ENCODE data around the gene ABCD3. TPM values are rescaled to one million over a fixed set of nuclear protein-coding genes. Genes with fewer than 3 reads are reported as not detected.
A peak's percentile ranks its signal among the peaks of the same experiment; 100 is the strongest.
"Not testable (repeated sequence)": the region's sequence is repeated elsewhere in the genome, so short reads cannot be mapped to it uniquely, and the experiment has no call there.

ABCD3 gene
- total and polyA plus RNA-seq, 2 experiments from 2014 or later, result 31.8 to 41.7 TPM

DNA sequence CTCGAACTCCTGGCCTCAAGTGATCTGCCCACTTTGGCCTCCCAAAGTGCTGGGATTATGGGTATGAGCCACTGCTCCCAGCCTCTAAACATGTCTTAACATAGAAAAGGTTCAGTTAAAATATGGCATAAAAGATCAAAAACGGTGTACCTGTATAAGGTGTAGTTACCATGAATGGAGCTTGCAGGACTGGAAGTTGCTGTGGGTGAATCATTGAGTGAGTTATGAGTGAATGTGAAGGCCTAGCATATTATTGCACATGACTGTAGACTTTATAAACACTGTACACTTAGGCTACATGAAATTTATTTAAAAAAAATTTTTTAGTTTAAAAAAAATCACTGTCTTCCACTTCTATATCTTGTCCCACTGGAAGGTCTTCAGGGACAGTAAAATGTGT is 15.7 kb downstream of the ABCD3 start:
- H4K20me1 ChIP-seq (ENCODE audit: insufficient read depth), result no peaks in the 10 kb centered on the region
- H3K4me2 ChIP-seq (ENCODE audit: unreplicated experiment), result no peak overlapping the region
- H3K4me3 ChIP-seq, result no peak overlapping the region
- H3K9me2 ChIP-seq (ENCODE audit: insufficient read depth), result no peaks in the 10 kb centered on the region
- H3K4me1 ChIP-seq (ENCODE audit: insufficient read depth), result no peaks in the 10 kb centered on the region
- TF ChIP-seq EZH2phosphoT487 (IDR thresholded peaks at IDR 0.05; ENCODE audit: insufficient read depth, low read depth) (no peak), EZH2 (IDR thresholded peaks at IDR 0.05; ENCODE audit: insufficient read depth, poor library complexity, severe bottlenecking) (no peak)
- H3K27me3 ChIP-seq (replicated peaks; ENCODE audit: insufficient read depth), result no peaks in the 10 kb centered on the region
- no peaks in the 10 kb centered on the region for H3F3A ChIP-seq (ENCODE audit: insufficient read depth)
- 93 to 95% methylated on average over 2 of the region's 2 CpGs for WGBS, 2 experiments (ENCODE audit: low coverage in 1 of 2, low lambda C conversion rate in 2 of 2, missing lambda C conversion rate in 2 of 2)
- no peak overlapping the region for H3K27ac ChIP-seq
- no peaks in the 10 kb centered on the region for H3K36me3 ChIP-seq (ENCODE audit: low read depth)
- H3K9ac ChIP-seq, result no peak overlapping the region
- in situ Hi-C loops (cut with MboI), result no loop called here
- H3K9me3 ChIP-seq (ENCODE audit: low read depth), result no peaks in the 10 kb centered on the region
- H2AFZ ChIP-seq, result no peak overlapping the region
- no peak for DNase-seq
- H3K79me2 ChIP-seq (ENCODE audit: insufficient read depth), result peaks cover 100% of the 10 kb centered on the region

DNA sequence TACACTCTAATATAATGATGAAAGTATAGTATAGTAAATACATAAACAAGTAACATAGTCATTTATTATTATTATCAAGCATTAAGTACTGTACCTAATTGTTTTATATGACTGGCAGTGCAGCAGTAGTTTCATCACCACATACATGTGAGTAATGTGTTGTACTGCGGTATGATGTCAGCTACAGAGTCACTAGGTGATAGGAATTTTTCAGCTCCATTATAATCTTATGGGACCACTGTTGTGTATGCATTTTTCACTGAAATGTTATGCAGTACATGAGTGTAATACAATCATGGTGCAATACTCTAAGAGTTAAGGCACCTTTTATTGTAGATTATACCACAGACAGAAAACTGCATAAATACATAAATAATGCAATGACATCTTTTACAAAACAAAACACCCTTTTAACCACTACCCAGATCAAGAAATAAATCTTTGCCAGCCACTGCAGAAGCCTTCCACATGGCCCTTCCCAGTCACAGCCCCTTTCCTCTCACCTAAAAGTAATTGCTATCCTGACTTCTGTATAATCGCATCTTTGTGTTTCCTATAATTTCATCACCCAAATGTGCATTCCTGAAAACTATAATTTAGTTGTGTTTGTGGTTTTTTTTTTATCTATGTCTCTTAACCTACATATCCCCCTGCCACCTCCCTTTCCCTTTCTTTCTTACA is 16.3 kb downstream of the ABCD3 start:
- H3K9me3 ChIP-seq (ENCODE audit: low read depth), result no peaks in the 10 kb centered on the region
- H3K79me2 ChIP-seq (ENCODE audit: insufficient read depth), result peaks cover 100% of the 10 kb centered on the region
- H3K4me2 ChIP-seq (ENCODE audit: unreplicated experiment), result no peak overlapping the region
- no peaks in the 10 kb centered on the region for H4K20me1 ChIP-seq (ENCODE audit: insufficient read depth)
- in situ Hi-C loops (cut with MboI), result no loop called here
- no peaks in the 10 kb centered on the region for H3K27me3 ChIP-seq (replicated peaks; ENCODE audit: insufficient read depth)
- WGBS, 2 experiments (ENCODE audit: low coverage in 1 of 2, low lambda C conversion rate in 2 of 2, missing lambda C conversion rate in 2 of 2), result 97 to 98% methylated on average over 2 of the region's 2 CpGs
- H3K36me3 ChIP-seq (ENCODE audit: low read depth), result no peaks in the 10 kb centered on the region
- H3K9ac ChIP-seq, result no peak overlapping the region
- DNase-seq, result peak; percentile 36
- H3K4me3 ChIP-seq, result no peak overlapping the region
- no peak overlapping the region for H3K27ac ChIP-seq
- TF ChIP-seq EZH2 (IDR thresholded peaks at IDR 0.05; ENCODE audit: insufficient read depth, poor library complexity, severe bottlenecking) (no peak), EZH2phosphoT487 (IDR thresholded peaks at IDR 0.05; ENCODE audit: insufficient read depth, low read depth) (no peak)
- H2AFZ ChIP-seq, result no peak overlapping the region
- no peaks in the 10 kb centered on the region for H3K4me1 ChIP-seq (ENCODE audit: insufficient read depth)
- H3K9me2 ChIP-seq (ENCODE audit: insufficient read depth), result no peaks in the 10 kb centered on the region
- no peaks in the 10 kb centered on the region for H3F3A ChIP-seq (ENCODE audit: insufficient read depth)

DNA sequence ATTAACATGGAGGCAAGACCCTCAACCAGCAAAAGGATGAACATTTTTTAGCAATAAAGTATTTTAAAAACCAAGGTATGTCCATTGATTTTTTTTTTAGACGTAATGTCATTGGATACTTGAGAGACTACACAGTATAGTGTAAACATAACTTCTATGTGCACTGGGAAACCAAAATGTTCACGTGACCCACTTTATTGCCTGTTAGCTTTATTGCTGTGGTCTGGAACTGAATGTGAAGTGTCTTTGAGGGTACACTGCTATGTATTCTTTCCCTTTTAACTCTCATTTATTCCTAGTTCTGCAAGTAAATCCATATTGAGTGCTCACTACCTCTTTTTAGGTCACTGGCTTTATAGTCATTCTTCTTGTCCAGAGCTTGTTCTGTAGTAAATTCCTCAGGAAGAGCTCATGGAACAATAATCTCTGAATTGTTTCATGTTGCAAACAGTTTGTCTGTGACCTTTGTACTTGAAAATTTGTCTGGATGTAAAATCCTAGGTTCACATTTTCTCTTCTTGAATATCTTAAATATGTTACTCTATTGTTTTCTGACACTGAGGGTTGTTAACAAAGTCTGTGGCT is 20.6 kb downstream of the ABCD3 start:
- Histone ChIP-seq H3K9me2 (ENCODE audit: insufficient read depth) (no peaks in the 10 kb centered on the region), H4K20me1 (ENCODE audit: insufficient read depth) (peaks cover 3% of the 10 kb centered on the region; the same call in 1 of the 2 replicates), H3K9me3 (ENCODE audit: low read depth) (no peaks in the 10 kb centered on the region), H3K9ac (no peak overlapping the region), H3K79me2 (ENCODE audit: insufficient read depth) (peaks cover 100% of the 10 kb centered on the region), H3K36me3 (ENCODE audit: low read depth) (no peaks in the 10 kb centered on the region), H3K4me1 (ENCODE audit: insufficient read depth) (0 out of 2 replicates have a peak, but pooled peaks cover 6% of the 10 kb centered on the region), H3K27me3 (replicated peaks; ENCODE audit: insufficient read depth) (no peaks in the 10 kb centered on the region), H3K4me2 (ENCODE audit: unreplicated experiment) (no peak overlapping the region), H3K4me3 (no peak overlapping the region), H3K27ac (no peak overlapping the region), H2AFZ (no peak overlapping the region), H3F3A (ENCODE audit: insufficient read depth) (no peaks in the 10 kb centered on the region)
- in situ Hi-C loops (cut with MboI), result no loop called here
- peak; percentile 30 for DNase-seq
- TF ChIP-seq EZH2phosphoT487 (IDR thresholded peaks at IDR 0.05; ENCODE audit: insufficient read depth, low read depth) (no peak), EZH2 (IDR thresholded peaks at IDR 0.05; ENCODE audit: insufficient read depth, poor library complexity, severe bottlenecking) (no peak)
- 96 to 99% methylated on average over 2 of the region's 2 CpGs for WGBS, 2 experiments (ENCODE audit: low coverage in 1 of 2, low lambda C conversion rate in 2 of 2, missing lambda C conversion rate in 2 of 2)

DNA sequence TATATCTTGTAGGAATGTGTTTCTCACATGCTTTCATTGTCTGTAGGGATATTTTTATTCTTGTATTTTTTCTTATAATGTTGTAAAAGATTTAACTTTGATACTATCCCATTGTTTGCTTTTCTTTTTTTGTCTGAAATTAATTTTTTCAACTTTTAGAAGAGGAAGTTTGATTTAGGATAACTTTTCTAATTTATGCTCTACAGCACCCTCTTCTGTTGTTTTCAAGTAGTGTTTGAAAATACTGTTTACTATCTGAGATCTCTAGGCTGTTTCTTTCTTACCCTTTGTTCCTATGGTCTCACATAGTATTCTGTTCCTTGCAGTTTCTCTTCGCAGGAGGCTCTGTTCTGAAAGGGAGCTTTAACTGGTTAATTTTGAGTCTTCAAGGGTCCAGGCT is 21.9 kb downstream of the ABCD3 start:
- Histone ChIP-seq H3K9me2 (ENCODE audit: insufficient read depth) (no peaks in the 10 kb centered on the region), H3K9ac (no peak overlapping the region), H3K9me3 (ENCODE audit: low read depth) (no peaks in the 10 kb centered on the region), H3K4me3 (no peak overlapping the region), H3K27me3 (replicated peaks; ENCODE audit: insufficient read depth) (no peaks in the 10 kb centered on the region), H2AFZ (no peak overlapping the region), H3K36me3 (ENCODE audit: low read depth) (no peaks in the 10 kb centered on the region), H3K79me2 (ENCODE audit: insufficient read depth) (peaks cover 100% of the 10 kb centered on the region), H3K4me1 (ENCODE audit: insufficient read depth) (0 out of 2 replicates have a peak, but pooled peaks cover 6% of the 10 kb centered on the region), H4K20me1 (ENCODE audit: insufficient read depth) (peaks cover 3% of the 10 kb centered on the region; the same call in 1 of the 2 replicates), H3F3A (ENCODE audit: insufficient read depth) (no peaks in the 10 kb centered on the region), H3K4me2 (ENCODE audit: unreplicated experiment) (no peak overlapping the region), H3K27ac (no peak overlapping the region)
- DNase-seq, result no peak
- in situ Hi-C loops (cut with MboI), result no loop called here
- TF ChIP-seq EZH2 (IDR thresholded peaks at IDR 0.05; ENCODE audit: insufficient read depth, poor library complexity, severe bottlenecking) (no peak), EZH2phosphoT487 (IDR thresholded peaks at IDR 0.05; ENCODE audit: insufficient read depth, low read depth) (no peak)
- WGBS, 2 experiments (ENCODE audit: low coverage in 1 of 2, low lambda C conversion rate in 2 of 2, missing lambda C conversion rate in 2 of 2), result 95 to 100% methylated on average over 1 of the region's 1 CpG

DNA sequence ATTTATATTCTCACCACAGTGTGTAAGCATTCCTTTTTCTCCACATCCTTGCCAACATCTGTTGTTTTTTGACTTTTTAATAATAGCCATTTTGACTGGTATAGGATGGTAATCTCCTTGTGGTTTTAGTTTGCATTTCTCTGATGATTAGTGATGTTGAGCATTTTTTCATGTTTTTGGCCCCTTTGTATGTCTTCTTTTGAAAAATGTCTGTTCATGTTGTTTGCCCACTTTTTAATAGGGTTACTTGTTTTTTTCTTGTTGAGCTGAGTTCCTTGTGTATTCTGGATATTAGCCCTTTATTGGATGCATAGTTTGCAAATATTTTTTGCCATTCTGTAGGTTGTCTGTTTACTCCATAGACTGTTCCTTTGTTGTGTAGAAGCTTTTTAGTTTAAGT is 24.9 kb downstream of the ABCD3 start:
- H4K20me1 ChIP-seq (ENCODE audit: insufficient read depth); H3K4me3 ChIP-seq; H3F3A ChIP-seq (ENCODE audit: insufficient read depth); H3K9me2 ChIP-seq (ENCODE audit: insufficient read depth); H3K4me1 ChIP-seq (ENCODE audit: insufficient read depth); DNase-seq; H3K27ac ChIP-seq; H3K4me2 ChIP-seq (ENCODE audit: unreplicated experiment); H2AFZ ChIP-seq; H3K36me3 ChIP-seq (ENCODE audit: low read depth); H3K27me3 ChIP-seq (replicated peaks; ENCODE audit: insufficient read depth); H3K9ac ChIP-seq; H3K9me3 ChIP-seq (ENCODE audit: low read depth); in situ Hi-C loops (cut with MboI): not testable (repeated sequence)
- H3K79me2 ChIP-seq (ENCODE audit: insufficient read depth), result peaks cover 99% of the 10 kb centered on the region

DNA sequence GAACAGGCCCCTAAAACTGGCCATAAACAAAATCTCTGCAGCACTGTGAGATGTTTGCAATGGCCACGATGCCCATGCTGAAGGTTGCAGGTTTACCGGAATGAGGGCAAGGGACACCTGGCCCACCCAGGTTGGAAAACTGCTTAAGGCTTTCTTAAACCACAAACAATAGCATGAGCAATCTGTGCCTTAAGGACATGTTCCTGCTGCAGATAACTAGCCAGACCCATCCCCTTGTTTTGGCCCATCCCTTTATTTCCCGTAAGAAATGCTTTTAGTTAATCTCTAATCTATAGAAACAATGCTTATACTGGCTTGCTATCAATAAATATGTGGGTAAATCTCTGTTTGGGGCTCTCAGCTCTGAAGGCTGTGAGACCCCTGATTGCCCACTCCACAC is 26.6 kb downstream of the ABCD3 start:
- not testable (repeated sequence) for H4K20me1 ChIP-seq (ENCODE audit: insufficient read depth)
- peaks cover 82% of the 10 kb centered on the region for H3K79me2 ChIP-seq (ENCODE audit: insufficient read depth)

DNA sequence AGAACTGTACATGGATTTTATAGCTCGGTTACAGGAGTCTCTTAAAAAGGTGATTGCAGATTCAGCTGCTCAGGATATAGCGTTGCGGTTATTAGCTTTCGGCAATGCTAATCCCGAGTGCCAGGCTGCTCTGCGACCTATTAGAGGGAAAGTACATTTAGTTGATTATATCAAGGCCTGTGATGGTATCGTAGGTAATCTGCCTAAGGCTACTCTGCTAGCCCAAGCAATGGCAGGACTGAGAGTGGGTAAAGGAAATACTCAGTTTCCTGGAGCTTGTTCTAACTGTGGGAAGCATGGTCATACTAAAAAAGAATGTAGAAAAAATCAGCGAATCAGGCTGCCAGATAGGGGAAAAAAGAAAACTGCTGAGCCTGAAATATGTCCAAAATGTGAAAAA is 27.5 kb downstream of the ABCD3 start:
- H3K4me1 ChIP-seq (ENCODE audit: insufficient read depth); H3K9me3 ChIP-seq (ENCODE audit: low read depth); H2AFZ ChIP-seq; H3K4me3 ChIP-seq; H4K20me1 ChIP-seq (ENCODE audit: insufficient read depth); H3K9me2 ChIP-seq (ENCODE audit: insufficient read depth); H3K4me2 ChIP-seq (ENCODE audit: unreplicated experiment); H3K9ac ChIP-seq; H3K27me3 ChIP-seq (replicated peaks; ENCODE audit: insufficient read depth); H3K27ac ChIP-seq; H3F3A ChIP-seq (ENCODE audit: insufficient read depth); DNase-seq; in situ Hi-C loops (cut with MboI): not testable (repeated sequence)
- H3K36me3 ChIP-seq (ENCODE audit: low read depth), result peaks cover 14% of the 10 kb centered on the region; the same call in 1 of the 2 replicates
- H3K79me2 ChIP-seq (ENCODE audit: insufficient read depth), result peaks cover 73% of the 10 kb centered on the region
- WGBS, 2 experiments (ENCODE audit: low coverage in 1 of 2, low lambda C conversion rate in 2 of 2, missing lambda C conversion rate in 2 of 2), result 99% methylated on average over 8 of the region's 8 CpGs

More for the DNA sequence above, 26.6 kb downstream of the ABCD3 start:
- WGBS, 2 experiments (ENCODE audit: low coverage in 1 of 2, low lambda C conversion rate in 2 of 2, missing lambda C conversion rate in 2 of 2), result 84 to 86% methylated on average over 3 of the region's 3 CpGs
- H3K9ac ChIP-seq; H3K9me2 ChIP-seq (ENCODE audit: insufficient read depth); H3F3A ChIP-seq (ENCODE audit: insufficient read depth); in situ Hi-C loops (cut with MboI); H2AFZ ChIP-seq; H3K27me3 ChIP-seq (replicated peaks; ENCODE audit: insufficient read depth); H3K4me1 ChIP-seq (ENCODE audit: insufficient read depth); H3K36me3 ChIP-seq (ENCODE audit: low read depth); DNase-seq; H3K9me3 ChIP-seq (ENCODE audit: low read depth); H3K4me3 ChIP-seq; H3K27ac ChIP-seq; H3K4me2 ChIP-seq (ENCODE audit: unreplicated experiment): not testable (repeated sequence)

Measured in GM23248 (cell line).